OCI-LY1 (cell line): Measurements from ENCODE around the gene LDLRAD4.

ENCODE experiments used
- H2AFZ ChIP-seq: fragments of 200-600 bp; sonication (generic), shearing (Covaris generic); 2 replicates; pipeline ENCODE4 v1.6.0; 2014; ENCODE audit warnings: antibody characterized with exemption, mild to moderate bottlenecking, low read length
- H3F3A ChIP-seq: fragments of 200-600 bp; sonication (generic), shearing (Covaris generic); 2 replicates; pipeline ENCODE4 v1.6.0; 2014; ENCODE audit warnings: mild to moderate bottlenecking, antibody characterized with exemption, low read length, moderate library complexity; ENCODE audit not compliant: insufficient read depth
- H3K27ac ChIP-seq: fragments of 200-600 bp; sonication (generic); 2 replicates; pipeline ENCODE4 v1.5.1; 2014; ENCODE audit warnings: low read length, mixed run types, mild to moderate bottlenecking, low read depth; ENCODE audit not compliant: poor library complexity, severe bottlenecking
- H3K27me3 ChIP-seq: fragments of 200-600 bp; sonication (generic); 2 replicates; pipeline ENCODE4 v1.6.0; 2014; ENCODE audit warnings: antibody characterized with exemption, mild to moderate bottlenecking, low read length, moderate library complexity; ENCODE audit not compliant: insufficient read depth
- H3K36me3 ChIP-seq: fragments of 200-600 bp; sonication (generic); 2 replicates; pipeline ENCODE4 v1.6.1; 2014; ENCODE audit warnings: mild to moderate bottlenecking, antibody characterized with exemption, low read length, moderate library complexity, mixed read lengths; ENCODE audit not compliant: insufficient read depth
- H3K4me1 ChIP-seq: fragments of 200-600 bp; sonication (generic); 2 replicates; pipeline ENCODE4 v1.5.1; 2014; ENCODE audit warnings: mild to moderate bottlenecking, low read length, moderate library complexity; ENCODE audit not compliant: insufficient read depth, severe bottlenecking
- H3K4me2 ChIP-seq: fragments of 200-600 bp; sonication (generic), shearing (Covaris generic); 2 replicates; pipeline ENCODE4 v1.6.1; 2014; ENCODE audit warnings: low read length
- H3K4me3 ChIP-seq: fragments of 200-600 bp; sonication (generic); 2 replicates; pipeline ENCODE4 v1.5.1; 2014; ENCODE audit warnings: low read length, low read depth, mild to moderate bottlenecking, mixed read lengths; ENCODE audit not compliant: poor library complexity, severe bottlenecking
- H3K79me2 ChIP-seq: fragments of 200-600 bp; shearing (Covaris generic); 2 replicates; pipeline ENCODE4 v1.6.1; 2016; ENCODE audit warnings: mixed run types, low read length, mixed read lengths; ENCODE audit not compliant: insufficient read depth
- H3K9ac ChIP-seq: fragments of 200-600 bp; sonication (generic), shearing (Covaris generic); 2 replicates; pipeline ENCODE4 v1.6.1; 2014; ENCODE audit warnings: mild to moderate bottlenecking, low read length, mixed read lengths
- H3K9me2 ChIP-seq: fragments of 200-600 bp; sonication (generic), shearing (Covaris generic); 2 replicates; pipeline ENCODE4 v1.6.1; 2014; ENCODE audit warnings: low read depth, mild to moderate bottlenecking, low read length, mixed read lengths
- H3K9me3 ChIP-seq: fragments of 200-600 bp; shearing (Covaris generic); 2 replicates; pipeline ENCODE4 v1.6.1; 2014; ENCODE audit warnings: low read length, mixed read lengths
- H4K20me1 ChIP-seq: fragments of 200-600 bp; sonication (generic), shearing (Covaris generic); 2 replicates; pipeline ENCODE4 v1.6.0; 2016; ENCODE audit warnings: mild to moderate bottlenecking, low read length; ENCODE audit not compliant: insufficient read depth
- EZH2 ChIP-seq: fragments of 200-600 bp; sonication (generic), shearing (Covaris generic); IDR thresholded peaks from 2 replicates; pipeline ENCODE4 v1.8.0; 2017; ENCODE audit warnings: borderline replicate concordance, mixed run types, mild to moderate bottlenecking, antibody characterized with exemption, low read length, moderate library complexity, mixed read lengths
- TF ChIP-seq, protein P1 (sequence below): fragments of 200-600 bp; sonication (generic), shearing (Covaris generic); IDR thresholded peaks from 2 replicates; pipeline ENCODE4 v1.5.1; 2017; ENCODE audit warnings: mild to moderate bottlenecking, antibody characterized with exemption, low read length, moderate library complexity, mixed read lengths

The LDLRAD4 gene

DNA sequence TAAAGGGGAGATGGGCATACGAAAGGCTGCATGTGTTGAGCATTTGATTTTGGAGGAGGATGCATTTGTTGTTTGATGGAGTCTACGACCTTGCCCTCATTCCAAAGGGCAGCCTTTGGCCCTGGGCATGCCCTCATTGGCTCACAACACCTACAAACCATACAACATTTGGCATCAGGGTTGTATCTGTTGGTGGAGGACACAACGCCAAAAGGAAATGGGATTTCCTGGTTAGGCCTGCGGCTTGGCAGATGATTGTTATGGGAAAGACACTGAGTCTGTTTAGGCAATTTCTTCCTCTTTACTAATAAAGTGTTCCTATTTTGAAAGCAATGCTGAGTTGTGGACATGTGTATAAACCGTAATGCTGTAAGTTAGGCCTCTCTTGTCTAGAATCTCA lies 246.9 kb downstream of the LDLRAD4 start:
- TF ChIP-seq, protein P1, sequence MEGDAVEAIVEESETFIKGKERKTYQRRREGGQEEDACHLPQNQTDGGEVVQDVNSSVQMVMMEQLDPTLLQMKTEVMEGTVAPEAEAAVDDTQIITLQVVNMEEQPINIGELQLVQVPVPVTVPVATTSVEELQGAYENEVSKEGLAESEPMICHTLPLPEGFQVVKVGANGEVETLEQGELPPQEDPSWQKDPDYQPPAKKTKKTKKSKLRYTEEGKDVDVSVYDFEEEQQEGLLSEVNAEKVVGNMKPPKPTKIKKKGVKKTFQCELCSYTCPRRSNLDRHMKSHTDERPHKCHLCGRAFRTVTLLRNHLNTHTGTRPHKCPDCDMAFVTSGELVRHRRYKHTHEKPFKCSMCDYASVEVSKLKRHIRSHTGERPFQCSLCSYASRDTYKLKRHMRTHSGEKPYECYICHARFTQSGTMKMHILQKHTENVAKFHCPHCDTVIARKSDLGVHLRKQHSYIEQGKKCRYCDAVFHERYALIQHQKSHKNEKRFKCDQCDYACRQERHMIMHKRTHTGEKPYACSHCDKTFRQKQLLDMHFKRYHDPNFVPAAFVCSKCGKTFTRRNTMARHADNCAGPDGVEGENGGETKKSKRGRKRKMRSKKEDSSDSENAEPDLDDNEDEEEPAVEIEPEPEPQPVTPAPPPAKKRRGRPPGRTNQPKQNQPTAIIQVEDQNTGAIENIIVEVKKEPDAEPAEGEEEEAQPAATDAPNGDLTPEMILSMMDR: no peak
- TF ChIP-seq EZH2: no peak
- no peak overlapping the region; the same call in 1 of the 2 replicates for H2AFZ ChIP-seq
- peak overlapping the region; percentile 58 for H3K4me3 ChIP-seq
- peaks cover 37% of the 10 kb centered on the region for H3K4me1 ChIP-seq
- H3K9me2 ChIP-seq: no peaks in the 10 kb centered on the region
- no peaks in the 10 kb centered on the region for H4K20me1 ChIP-seq
- H3K36me3 ChIP-seq: peaks cover 13% of the 10 kb centered on the region
- H3K79me2 ChIP-seq: no peaks in the 10 kb centered on the region
- peak overlapping the region; percentile 68 for H3K4me2 ChIP-seq
- peaks cover 4% of the 10 kb centered on the region; the same call in 1 of the 2 replicates for H3F3A ChIP-seq
- peak overlapping the region; percentile 40 for H3K27ac ChIP-seq
- H3K9ac ChIP-seq: peak overlapping the region; percentile 49
- peaks cover 16% of the 10 kb centered on the region for H3K9me3 ChIP-seq
- no peaks in the 10 kb centered on the region for H3K27me3 ChIP-seq

DNA sequence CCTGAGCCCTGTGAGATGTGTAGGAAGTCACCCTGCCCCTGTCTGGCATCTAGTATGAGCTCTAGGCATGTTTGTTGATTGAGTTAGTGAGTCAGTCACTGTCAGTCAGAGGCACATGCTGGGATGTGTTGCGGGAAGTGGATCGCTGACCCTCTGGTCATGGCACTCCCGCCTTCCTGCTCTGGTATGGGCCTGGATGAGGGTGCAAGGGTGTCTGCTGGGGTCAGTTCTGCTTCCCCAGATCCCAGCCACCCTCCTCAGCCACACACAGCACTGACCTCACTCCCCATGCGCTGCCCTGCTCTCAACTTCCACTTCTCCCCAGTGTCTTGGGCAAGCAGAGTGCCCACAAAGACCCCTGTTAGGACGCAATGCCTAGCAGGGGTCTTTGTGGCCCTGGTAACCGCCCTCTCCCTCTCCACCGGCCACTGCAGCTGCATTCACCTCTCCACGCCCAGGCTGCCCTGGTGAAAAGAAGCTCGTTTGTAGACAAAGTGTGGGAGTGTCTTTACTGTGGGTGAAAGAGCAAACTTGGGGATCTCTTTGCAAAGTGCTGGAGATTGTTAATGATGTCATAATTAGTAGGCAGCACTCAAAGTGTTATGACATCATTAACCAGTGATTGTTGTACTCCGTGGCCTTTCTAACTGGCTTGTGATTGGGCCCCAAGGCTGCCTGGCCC lies 252.1 kb downstream of the LDLRAD4 start:
- peaks cover 20% of the 10 kb centered on the region for H3K36me3 ChIP-seq
- peaks cover 16% of the 10 kb centered on the region for H3K9me3 ChIP-seq
- no peak overlapping the region for H3K27ac ChIP-seq
- H3K4me1 ChIP-seq: peaks cover 23% of the 10 kb centered on the region
- no peak overlapping the region for H3K4me2 ChIP-seq
- H2AFZ ChIP-seq: no peak overlapping the region
- H3K9ac ChIP-seq: no peak overlapping the region
- no peak overlapping the region for H3K4me3 ChIP-seq
- no peaks in the 10 kb centered on the region for H3K79me2 ChIP-seq
- no peaks in the 10 kb centered on the region for H3F3A ChIP-seq
- no peaks in the 10 kb centered on the region for H4K20me1 ChIP-seq
- H3K27me3 ChIP-seq: no peaks in the 10 kb centered on the region
- H3K9me2 ChIP-seq: no peaks in the 10 kb centered on the region
- no peak for TF ChIP-seq EZH2

DNA sequence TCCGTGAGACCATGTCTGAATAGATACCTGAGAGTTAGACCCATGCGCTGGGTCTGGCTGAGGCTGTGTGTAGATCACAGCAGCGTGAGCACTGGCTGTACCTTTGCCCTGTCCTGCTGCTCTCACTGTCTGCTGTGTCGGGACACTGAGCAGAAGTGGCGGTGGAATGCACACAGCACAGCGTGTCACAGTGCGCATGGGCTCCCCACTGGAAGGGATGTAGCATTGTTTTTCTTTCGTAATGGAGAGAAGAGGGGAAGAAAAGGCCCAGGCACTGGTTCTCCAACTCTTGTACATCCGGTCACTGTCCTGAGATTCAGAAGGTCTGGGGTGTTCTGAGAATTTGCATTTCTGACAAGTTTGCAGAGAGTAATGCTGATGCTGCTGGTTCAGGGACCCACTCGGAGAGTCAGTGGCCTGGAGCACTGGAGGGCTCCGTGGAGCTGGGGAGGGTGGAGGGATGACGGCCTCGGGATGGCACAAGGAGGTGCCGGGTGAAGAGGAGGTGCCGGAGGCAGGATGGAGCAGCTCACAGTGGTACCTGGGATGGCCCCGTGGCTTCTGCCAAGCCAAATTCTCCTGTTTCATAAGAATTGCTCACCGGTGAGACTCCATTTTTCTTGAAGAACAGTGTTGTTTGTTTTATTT lies 252.8 kb downstream of the LDLRAD4 start:
- H4K20me1 ChIP-seq: no peaks in the 10 kb centered on the region
- H2AFZ ChIP-seq: no peak overlapping the region
- no peak overlapping the region for H3K9ac ChIP-seq
- H3K9me2 ChIP-seq: no peaks in the 10 kb centered on the region
- no peak overlapping the region for H3K4me3 ChIP-seq
- H3F3A ChIP-seq: no peaks in the 10 kb centered on the region
- H3K36me3 ChIP-seq: peaks cover 20% of the 10 kb centered on the region
- H3K4me2 ChIP-seq: no peak overlapping the region; the same call in 1 of the 2 replicates
- peaks cover 18% of the 10 kb centered on the region for H3K4me1 ChIP-seq
- H3K79me2 ChIP-seq: no peaks in the 10 kb centered on the region
- H3K9me3 ChIP-seq: peaks cover 16% of the 10 kb centered on the region
- no peak overlapping the region for H3K27ac ChIP-seq
- no peak for TF ChIP-seq EZH2
- TF ChIP-seq, protein P1: no peak
- H3K27me3 ChIP-seq: no peaks in the 10 kb centered on the region
